ENCODE measurements around the gene MT1M.
A peak's percentile ranks its signal among the peaks of the same experiment; 100 is the strongest.

MT1M gene

DNA sequence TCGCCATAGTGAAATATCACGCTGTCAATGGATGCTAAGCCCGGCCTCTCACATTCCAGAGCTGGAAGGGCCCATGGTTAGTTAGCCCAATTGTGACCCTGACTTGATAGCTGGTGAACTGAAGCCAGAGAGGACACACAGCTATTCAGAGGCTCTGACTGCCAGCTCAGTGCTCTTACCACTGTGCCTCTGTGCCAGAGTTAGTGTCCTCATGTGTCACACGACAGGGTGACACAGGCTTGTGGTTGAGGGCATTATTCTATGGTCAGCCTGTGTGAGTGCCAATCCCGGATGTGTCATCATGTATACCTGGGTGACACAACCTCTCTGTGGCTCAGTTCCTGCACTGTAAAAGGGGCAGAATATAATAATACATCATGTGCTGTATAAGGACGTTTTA lies 47.4 kb downstream of the MT1M start:
- DNase-seq = no peak

DNA sequence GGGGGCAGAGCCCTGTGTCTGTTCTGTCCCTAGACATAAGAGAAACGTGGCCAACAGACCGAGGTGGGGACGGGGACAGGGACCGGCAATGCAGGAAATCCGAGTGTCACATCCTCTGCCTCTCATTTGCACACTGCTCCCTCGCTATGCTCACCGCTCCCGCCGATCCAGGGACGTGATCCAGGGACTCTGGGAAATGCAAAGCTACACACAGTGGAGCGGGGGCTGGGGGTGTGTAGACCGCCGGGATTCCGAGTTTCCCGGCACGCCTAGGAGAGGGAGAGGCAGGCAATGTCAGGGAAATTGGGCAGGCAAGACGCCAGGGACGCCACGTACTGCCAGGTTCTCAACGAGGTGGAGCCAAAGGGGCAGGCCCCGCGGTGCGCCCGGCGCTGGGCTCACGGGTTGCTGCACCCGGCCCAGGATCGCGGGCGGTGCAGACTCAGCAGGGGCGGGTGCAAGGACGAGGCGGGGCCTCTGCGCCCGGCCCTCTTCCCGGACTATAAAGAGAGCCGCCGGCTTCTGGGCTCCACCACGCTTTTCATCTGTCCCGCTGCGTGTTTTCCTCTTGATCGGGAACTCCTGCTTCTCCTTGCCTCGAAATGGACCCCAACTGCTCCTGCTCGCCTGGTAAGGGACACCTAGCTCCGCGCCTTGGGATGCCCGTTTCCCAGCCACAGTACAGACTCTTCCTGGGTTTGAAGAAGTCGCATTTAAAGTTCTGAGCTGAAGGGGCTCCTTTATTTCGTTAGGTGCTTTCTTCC lies 49.7 kb downstream of the MT1M start, which contains the start of gene MT1X:
Gene MT1X, plus strand, starts transcription at position 532 of the 764 bp plus-strand sequence. Its CDS starts 71 bp downstream, at position 603.
- peak; percentile 73 for DNase-seq

DNA sequence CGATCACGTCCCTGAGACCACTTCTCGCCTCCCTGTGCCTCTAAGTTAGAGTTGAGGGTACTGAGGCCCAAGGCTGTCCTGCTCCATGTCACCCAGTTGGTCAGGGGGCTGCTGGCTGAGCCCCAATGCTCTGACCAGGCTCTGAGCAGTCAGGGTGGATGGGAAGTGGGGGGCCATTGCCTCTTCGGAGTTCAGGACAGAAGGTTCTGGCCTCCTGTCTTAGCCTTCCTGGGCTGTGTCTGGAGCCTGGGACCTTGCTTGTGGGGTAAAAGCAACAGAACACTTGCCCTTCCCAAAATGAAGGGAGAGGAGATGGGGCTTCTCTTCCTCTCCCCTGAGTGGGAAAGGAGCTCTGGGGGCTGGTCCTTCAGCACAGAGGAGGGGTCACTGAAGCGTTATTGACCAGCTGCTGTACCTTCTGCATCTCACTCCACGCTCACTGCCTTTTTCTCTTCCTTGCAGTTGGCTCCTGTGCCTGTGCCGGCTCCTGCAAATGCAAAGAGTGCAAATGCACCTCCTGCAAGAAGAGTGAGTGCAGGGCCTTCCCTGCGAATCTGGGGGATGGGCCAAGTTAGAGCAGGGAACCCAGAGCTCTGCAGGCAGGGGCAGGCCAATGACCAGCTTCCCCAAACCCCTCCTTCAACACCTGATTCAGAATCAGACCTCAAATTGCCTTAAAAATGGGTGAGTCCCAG lies 50.4 kb downstream of the MT1M start:
- DNase-seq = no peak
